Urinary bladder (tissue), 4 donors: Measurements from ENCODE around the gene SLC9A8. TPM values are rescaled to one million over a fixed set of nuclear protein-coding genes. Genes with fewer than 3 reads are reported as not detected.
A peak's percentile ranks its signal among the peaks of the same experiment; 100 is the strongest.

Source experiments
- DNase-seq: peaks from one replicate; pipeline ENCODE4 v3.0.0-alpha.2; 2015; ENCODE audit errors: extremely low spot score
- H3K27ac ChIP-seq: one replicate; pipeline ENCODE4 v1.5.1; 2013; ENCODE audit warnings: low read depth, mild to moderate bottlenecking, moderate library complexity
- H3K36me3 ChIP-seq: one replicate; pipeline ENCODE4 v1.6.1; 2013; ENCODE audit warnings: mild to moderate bottlenecking, moderate library complexity; ENCODE audit not compliant: insufficient read depth
- H3K4me1 ChIP-seq: one replicate; pipeline ENCODE4 v1.6.1; 2013; ENCODE audit warnings: mild to moderate bottlenecking, moderate library complexity; ENCODE audit not compliant: insufficient read depth
- H3K4me3 ChIP-seq: one replicate; pipeline ENCODE4 v1.5.1; 2013; ENCODE audit warnings: low read depth, low read length
- WGBS: extraction: QIAGEN DNeasy Blood & Tissue Kit; methylation state at CpG from one replicate; pipeline ENCODE4 v1.1.7; 2013; 5-methylcytosine and 5-hydroxymethylcytosine counted together
- polyA plus RNA-seq: library from polyadenylated mRNA; stranded (reverse); fragments of 200-250 nt; gene quantifications from one replicate; pipeline ENCODE4 v1.2.3, GENCODE V29; 2013
- total RNA-seq: library from RNA; depleted of rRNA; stranded (reverse); fragments of >200 nt; gene quantifications from one replicate; pipeline ENCODE4 v1.2.3, GENCODE V29; 2014
- donor health status: healthy with polysubstance abuse.
- donor health status: healthy.

Gene SLC9A8
- total and polyA plus RNA-seq, 2 donors = 7.6 to 9.7 TPM

DNA sequence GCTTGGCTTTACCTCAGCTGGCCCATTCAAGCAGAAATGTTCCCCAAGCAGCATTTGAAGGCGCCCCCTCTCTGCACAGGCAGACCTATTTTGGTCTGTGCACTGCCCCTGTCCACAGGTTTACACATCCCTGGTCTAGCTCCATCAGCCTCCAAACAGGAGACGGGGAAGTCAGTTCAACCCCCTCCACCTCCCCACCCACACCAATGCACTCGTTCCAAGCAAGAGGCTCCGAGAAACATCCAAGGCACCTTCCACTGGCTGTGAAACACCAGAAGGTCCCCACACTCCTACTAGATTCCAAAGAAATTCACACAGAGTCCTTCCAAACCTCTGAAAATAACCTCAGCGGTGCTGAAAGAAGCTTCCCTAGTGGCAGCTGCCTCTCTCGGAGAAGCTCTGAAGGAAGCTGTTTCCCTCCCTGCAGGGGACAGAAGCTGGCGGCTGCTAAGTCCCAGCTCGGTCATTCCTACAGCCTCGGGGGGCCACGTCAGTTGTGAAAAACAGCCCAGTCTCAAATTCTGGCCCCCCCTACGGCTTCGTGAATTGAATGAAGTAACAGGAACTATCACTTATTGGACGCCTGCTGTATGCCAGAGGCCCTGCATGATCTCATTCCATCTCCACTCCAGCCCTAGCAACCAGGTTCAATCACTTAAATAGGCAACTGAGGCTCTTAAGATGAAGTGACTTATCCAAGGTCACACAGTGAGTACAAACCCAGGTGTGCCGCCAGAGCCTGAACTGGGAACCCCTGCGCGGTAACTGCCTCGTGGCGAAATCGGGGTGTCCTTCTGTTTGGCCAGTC lies 101.9 kb downstream of the SLC9A8 start:
- H3K27ac ChIP-seq = no peak overlapping the region
- H3K4me1 ChIP-seq = no peaks in the 10 kb centered on the region
- 6% methylated on average over 19 of the region's 19 CpGs for WGBS
- H3K36me3 ChIP-seq = no peaks in the 10 kb centered on the region
- no peak for DNase-seq
- peak overlapping the region; percentile 98 for H3K4me3 ChIP-seq

- H3K4me3 ChIP-seq = peak overlapping the region; percentile 98
- no peak for DNase-seq
- no peaks in the 10 kb centered on the region for H3K36me3 ChIP-seq
- H3K4me1 ChIP-seq = no peaks in the 10 kb centered on the region
- peak overlapping the region; percentile 100 for H3K27ac ChIP-seq
- WGBS = under 1% methylated on average over 23 of the region's 23 CpGs
These were observed 102.4 kb downstream of the SLC9A8 start for GRCh38 chr20:49915118-49915379.

DNA sequence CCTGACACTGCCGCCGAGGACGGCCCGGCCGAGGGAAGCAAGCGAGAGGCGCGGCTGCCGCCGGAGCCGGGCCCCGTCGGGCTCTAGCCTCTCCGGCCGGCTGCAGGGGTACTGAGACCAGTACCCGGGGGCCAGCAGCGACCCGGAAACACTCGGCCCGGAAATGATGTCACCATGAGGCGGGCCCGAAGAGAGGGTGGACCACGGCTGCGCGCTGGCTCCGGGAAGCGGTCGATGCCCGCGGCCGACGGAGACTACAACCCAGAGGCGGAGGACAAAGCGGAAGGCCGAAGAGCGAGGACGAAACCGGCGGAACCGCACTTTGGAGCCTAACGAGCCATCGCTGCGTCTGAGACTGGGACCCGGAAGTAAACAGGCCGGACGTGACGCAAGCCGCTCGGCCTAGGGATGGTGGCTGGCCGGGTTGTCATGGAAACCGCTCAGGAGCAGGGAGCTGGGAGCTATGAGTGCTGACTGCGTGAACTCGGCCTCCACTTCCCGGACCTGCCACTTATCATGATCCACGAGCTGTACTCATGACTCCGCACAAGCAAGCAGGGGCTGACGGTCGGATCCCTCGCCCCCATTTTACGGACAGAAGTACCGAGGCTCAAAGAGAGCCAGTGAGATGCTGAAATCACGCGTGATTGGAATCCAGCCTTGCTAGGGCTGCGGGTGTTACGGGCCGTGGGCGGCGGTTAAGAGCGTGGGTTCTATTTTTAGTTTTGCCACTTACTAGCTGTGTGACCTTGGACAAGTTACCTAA lies 102.9 kb downstream of the SLC9A8 start, which contains the start of gene SPATA2:
SPATA2 (minus strand) TSS at position 150 of the 766 bp plus-strand sequence. CDS start 7,039 bp downstream, outside the sequence.
- Histone ChIP-seq H3K27ac (peak within 1 kb of the TSS; percentile 100), H3K4me3 (peak within 1 kb of the TSS; percentile 98), H3K4me1 (no peaks in the 10 kb centered on the region), H3K36me3 (no peaks in the 10 kb centered on the region)
- peak; percentile 93 for DNase-seq
- WGBS = under 1% methylated on average over 69 of the region's 69 CpGs

DNA sequence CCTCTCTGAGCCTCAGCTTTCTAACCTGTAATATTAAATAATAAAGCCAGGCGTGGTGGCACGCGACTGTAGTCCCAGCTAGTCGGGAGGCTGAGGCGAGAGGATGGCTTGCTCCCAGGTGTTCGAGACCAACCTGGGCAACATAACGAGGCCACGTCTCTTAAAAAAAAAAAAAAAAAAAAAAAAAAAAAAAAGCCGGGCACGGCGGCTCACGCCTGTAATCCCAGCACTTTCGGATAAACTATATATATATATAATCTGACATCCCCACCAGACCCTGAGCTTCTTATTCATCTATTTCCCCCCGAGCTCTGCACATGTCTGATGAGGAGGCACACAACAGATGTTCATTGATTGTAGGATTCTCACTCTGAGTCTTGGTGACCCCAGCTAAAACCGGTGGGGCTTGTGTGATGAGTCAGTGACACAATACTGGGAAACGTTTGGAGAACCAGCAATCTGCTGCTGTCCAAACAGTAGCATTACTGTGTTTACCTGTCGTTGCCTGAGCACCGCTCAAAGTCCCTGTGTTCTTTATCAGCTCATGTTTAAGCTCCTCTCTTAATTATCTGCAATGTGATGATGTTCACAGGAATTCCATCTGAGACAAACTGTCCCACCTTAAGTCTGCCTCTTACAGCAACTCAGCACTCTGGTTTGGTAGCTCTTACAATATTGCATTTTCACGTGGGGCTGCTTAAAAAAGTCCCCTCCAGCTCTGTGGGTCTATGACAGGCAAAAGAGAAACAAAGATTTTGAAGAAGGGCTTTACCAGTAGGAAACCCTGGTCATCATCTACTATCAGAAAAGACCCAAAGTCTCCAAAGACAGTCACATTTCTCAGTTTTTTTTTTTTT lies 103.7 kb downstream of the SLC9A8 start:
- H3K4me1 ChIP-seq = no peaks in the 10 kb centered on the region
- 43% methylated on average over 19 of the region's 19 CpGs for WGBS

DNA sequence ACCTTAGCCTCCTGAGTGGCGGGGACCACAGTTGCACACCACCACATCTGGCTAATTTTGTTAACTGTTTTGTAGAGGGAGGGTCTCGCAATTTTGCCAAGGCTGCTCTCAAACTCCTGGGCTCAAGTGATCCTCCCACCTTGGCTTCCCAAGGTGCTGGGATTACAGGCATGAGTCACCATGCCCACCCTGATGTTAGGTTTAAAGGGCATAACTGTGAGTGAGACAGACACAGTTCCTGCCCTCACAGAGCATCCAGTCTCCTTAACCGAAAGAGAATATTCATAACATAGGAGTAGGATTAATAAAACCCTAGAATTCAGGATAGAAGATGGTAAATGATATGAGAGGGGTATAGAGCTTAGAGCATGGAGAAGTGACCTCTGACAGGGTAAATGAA lies 105.8 kb downstream of the SLC9A8 start:
- Histone ChIP-seq H3K4me1 (no peaks in the 10 kb centered on the region), H3K36me3 (no peaks in the 10 kb centered on the region), H3K27ac (no peak overlapping the region), H3K4me3 (no peak overlapping the region)
- WGBS = 90% methylated on average over 3 of the region's 3 CpGs
- no peak for DNase-seq

More for the DNA sequence above, 103.7 kb downstream of the SLC9A8 start:
- Histone ChIP-seq H3K36me3 (no peaks in the 10 kb centered on the region), H3K27ac (no peak overlapping the region), H3K4me3 (peak overlapping the region; percentile 98)
- no peak for DNase-seq

GRCh38 chr20:49919009-49919408 lies 106.4 kb downstream of the SLC9A8 start:
- H3K4me1 ChIP-seq = no peaks in the 10 kb centered on the region
- no peak for DNase-seq

DNA sequence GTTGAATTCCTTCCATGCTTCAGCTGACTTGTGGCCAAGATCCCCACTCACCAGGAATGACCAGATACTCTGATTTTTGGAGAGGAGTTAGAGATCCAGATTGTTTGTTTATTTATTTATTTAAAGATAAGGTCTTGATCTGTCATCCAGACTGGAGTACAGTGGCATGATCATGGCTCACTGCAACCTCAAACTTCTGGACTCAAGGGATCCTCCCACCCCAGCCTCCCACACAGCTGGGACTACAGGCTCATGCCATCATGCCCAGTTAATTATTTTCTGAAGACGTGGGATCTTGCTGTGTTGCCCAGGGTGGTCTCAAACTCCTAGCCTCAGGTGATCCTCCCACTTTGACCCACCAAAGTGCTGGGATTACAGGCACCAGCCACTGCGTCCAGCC lies 106.8 kb downstream of the SLC9A8 start:
- no peak for DNase-seq
- Histone ChIP-seq H3K36me3 (no peaks in the 10 kb centered on the region), H3K27ac (no peak overlapping the region), H3K4me3 (no peak overlapping the region), H3K4me1 (no peaks in the 10 kb centered on the region)
- WGBS = 71% methylated on average over 2 of the region's 2 CpGs

More at GRCh38 chr20:49919009-49919408, 106.4 kb downstream of the SLC9A8 start:
- WGBS = 73% methylated on average over 7 of the region's 7 CpGs
- Histone ChIP-seq H3K27ac (no peak overlapping the region), H3K4me3 (no peak overlapping the region), H3K36me3 (no peaks in the 10 kb centered on the region)

DNA sequence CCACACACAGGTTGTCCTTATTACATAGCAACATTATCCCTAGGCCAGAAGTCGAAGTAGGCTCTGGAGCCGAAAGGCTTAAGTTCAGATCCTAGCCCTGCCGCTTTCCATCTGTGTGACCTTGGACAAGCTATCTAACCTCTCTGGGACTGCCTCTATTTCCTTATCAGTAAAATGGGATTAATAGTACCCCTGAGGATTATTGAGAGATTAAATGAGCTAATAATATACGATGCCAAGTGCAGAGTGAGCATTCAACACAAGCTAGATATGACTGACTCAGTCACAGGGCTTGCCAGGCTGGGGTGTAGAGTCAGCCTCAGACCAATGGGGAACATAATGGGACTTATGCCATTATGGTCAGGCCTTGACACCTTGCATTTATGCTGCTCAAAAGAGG lies 111.6 kb downstream of the SLC9A8 start:
- 50% methylated on average over 4 of the region's 4 CpGs for WGBS
- Histone ChIP-seq H3K27ac (no peak overlapping the region), H3K4me3 (no peak overlapping the region), H3K4me1 (no peaks in the 10 kb centered on the region), H3K36me3 (no peaks in the 10 kb centered on the region)
- DNase-seq = no peak

- 70% methylated on average over 2 of the region's 2 CpGs for WGBS
- no peak overlapping the region for H3K27ac ChIP-seq
- H3K4me3 ChIP-seq = no peak overlapping the region
- no peak for DNase-seq
- H3K36me3 ChIP-seq = no peaks in the 10 kb centered on the region
- no peaks in the 10 kb centered on the region for H3K4me1 ChIP-seq
These were observed 113.3 kb downstream of the SLC9A8 start for GRCh38 chr20:49925901-49926454.

GRCh38 chr20:49928411-49929141 lies 115.9 kb downstream of the SLC9A8 start:
- no peak overlapping the region for H3K27ac ChIP-seq
- H3K4me3 ChIP-seq = no peak overlapping the region
- peak; percentile 80 for DNase-seq
- 9% methylated on average over 15 of the region's 15 CpGs for WGBS
- no peaks in the 10 kb centered on the region for H3K36me3 ChIP-seq
- H3K4me1 ChIP-seq = no peaks in the 10 kb centered on the region

DNA sequence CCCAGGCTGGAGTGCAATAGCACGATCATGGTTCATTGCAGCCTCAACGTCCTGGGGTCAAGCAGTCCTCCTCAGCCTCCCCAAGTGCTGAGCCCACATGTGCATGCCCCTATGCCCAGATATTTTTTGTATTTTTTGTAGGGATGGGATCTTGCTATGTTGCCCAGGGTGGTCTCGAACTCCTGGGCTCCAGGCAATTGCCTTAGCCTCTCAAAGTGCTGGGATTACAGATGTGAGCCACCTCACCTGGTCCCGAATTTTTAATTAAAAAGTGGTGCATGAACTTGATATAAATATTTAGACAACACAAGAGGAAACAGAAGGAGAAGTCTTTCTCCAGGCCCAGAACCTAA lies 116.5 kb downstream of the SLC9A8 start:
- H3K4me1 ChIP-seq = no peaks in the 10 kb centered on the region
- no peaks in the 10 kb centered on the region for H3K36me3 ChIP-seq
- no peak overlapping the region for H3K4me3 ChIP-seq
- WGBS = 32% methylated on average over 4 of the region's 4 CpGs
- no peak for DNase-seq
- H3K27ac ChIP-seq = no peak overlapping the region

DNA sequence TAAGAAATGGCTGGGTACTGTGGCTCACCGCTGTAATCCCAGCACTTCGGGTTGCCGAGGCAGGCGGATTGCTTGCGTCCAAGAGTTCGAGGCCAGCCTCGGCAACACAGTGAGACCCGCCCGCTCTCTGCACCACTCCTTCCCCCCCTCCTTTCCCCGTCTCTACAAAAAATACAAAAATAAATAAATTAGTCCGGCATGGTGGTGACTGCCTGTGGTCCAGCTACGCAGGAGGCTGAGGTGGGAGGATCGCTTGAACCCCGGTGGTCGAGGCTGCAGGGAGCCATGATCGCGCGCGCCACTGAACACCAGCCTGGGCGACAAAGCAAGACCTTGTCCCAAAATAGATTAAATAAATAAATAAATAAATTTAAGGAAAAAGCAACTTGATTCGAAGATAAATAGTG lies 123.1 kb downstream of the SLC9A8 start:
- WGBS = 39% methylated on average over 21 of the region's 21 CpGs
- H3K4me3 ChIP-seq = peak overlapping the region; percentile 27
- no peaks in the 10 kb centered on the region for H3K36me3 ChIP-seq
- DNase-seq = no peak
- H3K4me1 ChIP-seq = no peaks in the 10 kb centered on the region
- no peak overlapping the region for H3K27ac ChIP-seq
